A549 (cell line): Measurements from ENCODE around the gene MAD1L1. TPM values are rescaled to one million over a fixed set of nuclear protein-coding genes. Genes with fewer than 3 reads are reported as not detected.

Source experiments
- ATAC-seq, 2 experiments: fragments of 200-7000 bp in 1 of 2; fragments of >200 bp in 1 of 2; cut with Nextera tagmentation in 1 of 2; cut with Tn5 transposase in 1 of 2; 3 replicates each; pipeline versions ENCODE4 v1.8.0 to v1.9.1; 2018 to 2020; ENCODE audit warnings: mild to moderate bottlenecking in 1 of 2, moderate library complexity in 1 of 2
- CTCF ChIA-PET: fragments of 300-600 bp; sonication (Branson Sonifier 250); formaldehyde crosslinking; extraction: SDS; loops from one replicate; lab custom pipeline; 2021; ENCODE audit warnings: antibody characterized with exemption, inconsistent platforms; lab: Yijun Ruan, JAX
- POLR2A ChIA-PET: fragments of 350-600 bp; formaldehyde crosslinking; extraction: SDS; loops from one replicate; lab custom pipeline; 2021; ENCODE audit warnings: antibody characterized with exemption, inconsistent platforms; lab: Yijun Ruan, JAX
- DNase-seq, 2 experiments: peaks; one replicate each; pipeline versions ENCODE4 v3.0.0 to v3.0.0-alpha.2; 2011 to 2016; ENCODE audit warnings: low read depth in 1 of 2, low spot score in 1 of 2
- FAIRE-seq: peaks from 2 replicates; lab custom pipeline; 2011; peaks lifted over from hg19 to GRCh38; lab: Jason Lieb, UNC
- H3K27ac ChIP-seq, 2 experiments: fragments of >200 bp; sonication (Bioruptor Twin); formaldehyde crosslinking; 3 replicates each; pipeline ENCODE4 v1.5.1; 2016 to 2017
- H3K4me1 ChIP-seq: fragments of >200 bp; sonication (Bioruptor Twin); formaldehyde crosslinking; 3 replicates; pipeline ENCODE4 v1.6.1; 2016
- H3K4me2 ChIP-seq: fragments of >200 bp; sonication (Bioruptor Twin); formaldehyde crosslinking; 3 replicates; pipeline ENCODE4 v1.6.1; 2016
- H3K4me3 ChIP-seq: fragments of >200 bp; sonication (Bioruptor Twin); formaldehyde crosslinking; 3 replicates; pipeline ENCODE4 v1.5.1; 2016
- H3K9me3 ChIP-seq: fragments of >200 bp; sonication (Bioruptor Twin); formaldehyde crosslinking; 3 replicates; pipeline ENCODE4 v1.6.1; 2016
- ATOH8 ChIP-seq: fragments of 250-450 bp; sonication (Bioruptor Pico); IDR thresholded peaks from 2 replicates; pipeline ENCODE4 v1.5.0; 2020; ENCODE audit warnings: low read depth, mild to moderate bottlenecking, moderate library complexity
- BCL3 ChIP-seq: fragments of >200 bp; sonication (Bioruptor Twin); formaldehyde crosslinking; IDR thresholded peaks from 3 replicates; pipeline ENCODE4 v1.6.1; 2016
- CEBPB ChIP-seq, 2 experiments: fragments of >200 bp in 1 of 2; sonication (Bioruptor Twin) in 1 of 2; formaldehyde crosslinking in 1 of 2; IDR thresholded peaks; 2 replicates each; pipeline ENCODE4 v1.6.1; 2012 to 2016
- EHMT2 ChIP-seq: fragments of 200-600 bp; sonication (generic); IDR thresholded peaks from 2 replicates; pipeline ENCODE4 v1.6.1; 2016; ENCODE audit warnings: antibody characterized with exemption, low read depth, mild to moderate bottlenecking, moderate library complexity
- ELK1 ChIP-seq: fragments of 150-350 bp; IDR thresholded peaks from 2 replicates; pipeline ENCODE4 v1.6.1; 2014; ENCODE audit warnings: low read depth, mild to moderate bottlenecking, low read length
- FOSL2 ChIP-seq, 2 experiments: fragments of 450-650 bp in 1 of 2; fragments of >200 bp in 1 of 2; sonication (Bioruptor Twin) in 1 of 2; formaldehyde crosslinking; IDR thresholded peaks; 2 replicates each; pipeline versions ENCODE4 v1.5.0 to v1.6.1; 2016 to 2020; ENCODE audit warnings: mild to moderate bottlenecking in 1 of 2, moderate library complexity in 1 of 2
- HES2 ChIP-seq: fragments of >200 bp; sonication (Bioruptor Twin); formaldehyde crosslinking; IDR thresholded peaks from 2 replicates; pipeline ENCODE4 v1.6.1; 2016
- HOXB5 ChIP-seq: fragments of 250-450 bp; sonication (Bioruptor Pico); IDR thresholded peaks from 2 replicates; pipeline ENCODE4 v1.5.0; 2020; ENCODE audit warnings: mild to moderate bottlenecking, moderate library complexity
- KDM1A ChIP-seq: fragments of 200-600 bp; sonication (generic); IDR thresholded peaks from 2 replicates; pipeline ENCODE4 v1.6.1; 2016; ENCODE audit warnings: low read depth, mild to moderate bottlenecking
- MAFK ChIP-seq: fragments of 450-650 bp; IDR thresholded peaks from 2 replicates; pipeline ENCODE4 v1.6.1; 2014; ENCODE audit not compliant: partially characterized antibody
- MAX ChIP-seq: IDR thresholded peaks from 2 replicates; pipeline ENCODE4 v1.6.1; 2012
- NFE2L2 ChIP-seq: fragments of 150-350 bp; conservative IDR thresholded peaks from 2 replicates; pipeline ENCODE4 v1.6.1; 2014; ENCODE audit warnings: low read length
- RAD21 ChIP-seq, 2 experiments: fragments of >200 bp in 1 of 2; sonication (Bioruptor Twin) in 1 of 2; formaldehyde crosslinking in 1 of 2; IDR thresholded peaks in 1 of 2; conservative IDR thresholded peaks in 1 of 2; 2 replicates in 1 of 2; 3 replicates in 1 of 2; pipeline ENCODE4 v1.6.1; 2012 to 2018; ENCODE audit warnings: inconsistent platforms in 1 of 2
- TP53 ChIP-seq: fragments of 250-450 bp; sonication (Bioruptor Pico); IDR thresholded peaks from 2 replicates; pipeline ENCODE4 v1.5.0; 2021; ENCODE audit warnings: mild to moderate bottlenecking, moderate library complexity
- USF2 ChIP-seq: fragments of 450-650 bp; IDR thresholded peaks from 2 replicates; pipeline ENCODE4 v1.6.1; 2014; ENCODE audit warnings: antibody characterized with exemption
- WGBS: methylation state at CpG from one replicate; pipeline ENCODE4 v1.1.6; 2017; ENCODE audit errors: missing lambda C conversion rate; 5-methylcytosine and 5-hydroxymethylcytosine counted together
- polyA plus RNA-seq, 4 experiments: library from polyadenylated mRNA; depleted of rRNA in 3 of 4; stranded (reverse); fragments of >200 nt; fragmentation: RNase III in 1 of 4; extraction: RNeasy Plus Mini Kit Qiagen cat#74134 plus additional on column Dnase treatment in 1 of 4; gene quantifications; 2 replicates in 3 of 4; 3 replicates in 1 of 4; pipeline ENCODE4 v1.2.3, GENCODE V29; 2011 to 2017

Gene MAD1L1
- polyA plus RNA-seq, 2 of the 4 experiments (the other 2 are of a cell fraction) = 13.6 to 16.6 TPM

- H3K4me1 ChIP-seq = peaks cover 23% of the 10 kb centered on the region
- H3K4me3 ChIP-seq = no peak overlapping the region
- ATAC-seq = peak in 1 of 2 experiments; percentile 67; a peak in 3 of 6 replicates
- H3K27ac ChIP-seq = no peak overlapping the region
- 48% methylated on average over 2 of the region's 2 CpGs for WGBS
- no peaks in the 10 kb centered on the region for H3K9me3 ChIP-seq
- H3K4me2 ChIP-seq = peak overlapping the region; percentile 22; the same call in 1 of the 3 replicates
- TF ChIP-seq HES2 = no peak
- TF ChIP-seq FOSL2 (IDR thresholded peaks at IDR 0.05) = no peak
- no peak for TF ChIP-seq FOSL2 (CRISPR knock-in tag; IDR thresholded peaks at IDR 0.05)
- TF ChIP-seq EHMT2 = no peak
- TF ChIP-seq RAD21 (conservative IDR thresholded peaks at IDR 0.05 in 1 of 2, IDR thresholded peaks at IDR 0.05 in 1 of 2) = no peak
- TF ChIP-seq NFE2L2 = no peak
- TF ChIP-seq CEBPB (IDR thresholded peaks at IDR 0.05) = no peak
- no peak for TF ChIP-seq TP53
- TF ChIP-seq ATOH8 (CRISPR knock-in tag) = no peak
- no peak for TF ChIP-seq MAFK
- no peak for TF ChIP-seq MAX
- POLR2A ChIA-PET = interaction anchor here (0.6 to 1.0 kb wide), 3 partner anchors 57 to 609 kb away, joined by 3 to 5 read pairs (median 4); partner anchors contain the start of gene MAD1L1
- peak in 1 of 2 experiments; percentile 33 for DNase-seq
- no peak for FAIRE-seq
- CTCF ChIA-PET = no interaction called here
These were observed 57.2 kb downstream of the MAD1L1 start for GRCh38 chr7:2175514-2175913.

- TF ChIP-seq ELK1 = no peak
- no peak for TF ChIP-seq USF2
- TF ChIP-seq BCL3 = no peak
- no peak overlapping the region for H3K27ac ChIP-seq
- DNase-seq (no peak), ATAC-seq (peak in 1 of 2 experiments; percentile 11; a peak in 1 of 6 replicates), FAIRE-seq (no peak)
- 96% methylated on average over 15 of the region's 15 CpGs for WGBS
- no peak overlapping the region for H3K4me3 ChIP-seq
- no peak overlapping the region for H3K4me2 ChIP-seq
- H3K4me1 ChIP-seq = peaks cover 23% of the 10 kb centered on the region
- POLR2A ChIA-PET = interaction anchor here (0.6 to 1.0 kb wide), 3 partner anchors 58 to 608 kb away, joined by 3 to 5 read pairs (median 4); partner anchors contain the start of gene MAD1L1
- H3K9me3 ChIP-seq = no peaks in the 10 kb centered on the region
- CTCF ChIA-PET = no interaction called here
These were observed 57.7 kb downstream of the MAD1L1 start for GRCh38 chr7:2175091-2175490.

GRCh38 chr7:2173189-2173827 is 59.4 kb downstream of the MAD1L1 start:
- POLR2A ChIA-PET = no interaction called here
- 81% methylated on average over 15 of the region's 15 CpGs for WGBS
- ATAC-seq = peak; percentile 44 to 49; a peak in 3 of 6 replicates

More at GRCh38 chr7:2173189-2173827, 59.4 kb downstream of the MAD1L1 start:
- Histone ChIP-seq H3K9me3 (no peaks in the 10 kb centered on the region), H3K27ac (peak overlapping the region in 1 of 2 experiments; percentile 10; a peak in 1 of 6 replicates), H3K4me3 (no peak overlapping the region), H3K4me1 (peaks cover 23% of the 10 kb centered on the region), H3K4me2 (peak overlapping the region; percentile 30; the same call in 1 of the 3 replicates)
- FAIRE-seq = no peak
- no peak for TF ChIP-seq HOXB5 (CRISPR knock-in tag)
- no peak for TF ChIP-seq FOSL2 (IDR thresholded peaks at IDR 0.05)
- no peak for TF ChIP-seq FOSL2 (CRISPR knock-in tag; IDR thresholded peaks at IDR 0.05)
- TF ChIP-seq KDM1A = no peak
- CTCF ChIA-PET = no interaction called here
- no peak for DNase-seq
